Endothelial cell of umbilical vein (primary cell): Measurements from ENCODE around the gene GSG1L. TPM values are rescaled to one million over a fixed set of nuclear protein-coding genes. Genes with fewer than 3 reads are reported as not detected.

Experiments used
- BruUV-seq: library from RNA; stranded (reverse); fragments of 400-500 nt; replicated peaks from 2 replicates; lab custom pipeline; 2021; lab: Mats Ljungman, UMichigan
- CTCF ChIA-PET: fragments of 300-600, 350-600 bp; sonication (Branson Sonifier 250); formaldehyde crosslinking; loops from one replicate; lab custom pipeline; 2021; ENCODE audit warnings: antibody characterized with exemption, inconsistent platforms; lab: Charles Lee
- POLR2A ChIA-PET: fragments of 300-600, 350-600 bp; sonication (Branson Sonifier 250); formaldehyde crosslinking; loops from one replicate; lab custom pipeline; 2021; ENCODE audit warnings: antibody characterized with exemption, inconsistent platforms; lab: Charles Lee
- DNase-seq: peaks from one replicate; pipeline ENCODE4 v3.0.0-alpha.2; 2011; ENCODE audit warnings: low read depth, low spot score
- FAIRE-seq: peaks from 2 replicates; lab custom pipeline; 2011; peaks lifted over from hg19 to GRCh38; lab: Jason Lieb, UNC
- H2AFZ ChIP-seq: 2 replicates; pipeline ENCODE4 v1.6.0; 2012; ENCODE audit warnings: low read depth, low read length, control low read depth, inconsistent platforms
- H3K27ac ChIP-seq: 2 replicates; pipeline ENCODE4 v1.5.1; 2011; ENCODE audit warnings: low read depth, mild to moderate bottlenecking, control low read depth, low read length, moderate library complexity; ENCODE audit not compliant: insufficient read depth
- H3K27me3 ChIP-seq, 2 experiments: 2 replicates each; pipeline versions ENCODE4 v1.6.0 to v1.6.1; 2011; ENCODE audit warnings: low read length in 2 of 2, mixed read lengths in 1 of 2; ENCODE audit not compliant: control insufficient read depth in 2 of 2, insufficient read depth in 2 of 2
- H3K36me3 ChIP-seq, 2 experiments: 2 replicates in 1 of 2; 3 replicates in 1 of 2; pipeline ENCODE4 v1.5.1; 2011; ENCODE audit warnings: low read length in 2 of 2, mild to moderate bottlenecking in 1 of 2, moderate library complexity in 1 of 2; ENCODE audit not compliant: control insufficient read depth in 2 of 2, insufficient read depth in 2 of 2; ENCODE audit errors: extremely low read depth in 1 of 2
- H3K4me1 ChIP-seq: 3 replicates; pipeline ENCODE4 v1.5.1; 2011; ENCODE audit warnings: mild to moderate bottlenecking, low read length; ENCODE audit not compliant: control insufficient read depth, insufficient read depth; ENCODE audit errors: extremely low read depth
- H3K4me2 ChIP-seq: 2 replicates; pipeline ENCODE4 v1.6.1; 2011; ENCODE audit warnings: low read length, control low read depth, mixed read lengths; ENCODE audit not compliant: insufficient read depth
- H3K4me3 ChIP-seq, 3 experiments: fragments of 200-600 bp in 1 of 3; sonication (generic), shearing (Covaris generic) in 1 of 3; replicated peaks in 1 of 3; 2 replicates each; pipeline ENCODE4 v1.5.1; 2011 to 2016; ENCODE audit warnings: control low read depth in 3 of 3, low read length in 3 of 3, mild to moderate bottlenecking in 2 of 3, inconsistent platforms in 1 of 3, low read depth in 1 of 3, moderate library complexity in 1 of 3; ENCODE audit not compliant: insufficient read depth in 1 of 3
- H3K79me2 ChIP-seq: 2 replicates; pipeline ENCODE4 v1.6.0; 2012; ENCODE audit warnings: low read length, inconsistent platforms; ENCODE audit not compliant: control insufficient read depth, insufficient read depth
- H3K9ac ChIP-seq: replicated peaks from 2 replicates; pipeline ENCODE3; 2011; ENCODE audit warnings: low read length, control low read depth; ENCODE audit not compliant: insufficient read depth; ENCODE audit errors: extremely low read depth
- H3K9me1 ChIP-seq: replicated peaks from 3 replicates; pipeline ENCODE4 v1.6.0; 2011; ENCODE audit warnings: mild to moderate bottlenecking, low read length; ENCODE audit not compliant: control insufficient read depth, insufficient read depth; ENCODE audit errors: extremely low read depth
- H3K9me3 ChIP-seq: replicated peaks from 2 replicates; pipeline ENCODE4 v1.5.1; 2012; ENCODE audit warnings: low read length, inconsistent platforms; ENCODE audit not compliant: control insufficient read depth, insufficient read depth
- H4K20me1 ChIP-seq: replicated peaks from 2 replicates; pipeline ENCODE3; 2011; ENCODE audit warnings: mild to moderate bottlenecking, low read length; ENCODE audit not compliant: control insufficient read depth, insufficient read depth; ENCODE audit errors: extremely low read depth
- JUN ChIP-seq: IDR thresholded peaks from 2 replicates; pipeline ENCODE4 v1.6.1; 2011; ENCODE audit warnings: borderline replicate concordance, low read depth; ENCODE audit not compliant: insufficient read length, insufficient read depth
- MAX ChIP-seq: IDR thresholded peaks from 2 replicates; pipeline ENCODE4 v1.6.1; 2011; ENCODE audit not compliant: insufficient read depth, insufficient read length
- MYC ChIP-seq: IDR thresholded peaks from one replicate; pipeline ENCODE4 v1.6.1; 2011; ENCODE audit warnings: mild to moderate bottlenecking, low read depth, low read length
- POLR2AphosphoS5 ChIP-seq: IDR thresholded peaks from 2 replicates; pipeline ENCODE4 v1.6.1; 2012; ENCODE audit warnings: low read depth, mild to moderate bottlenecking, control low read depth, low read length, moderate library complexity; ENCODE audit not compliant: insufficient read depth
- dilution Hi-C: fragments of 300-500 bp; cut with MboI; formaldehyde crosslinking; loops from one replicate; pipeline ENCODE4 v1.15.0; 2019; ENCODE audit warnings: low sequenced_read_pairs; ENCODE audit not compliant: extremely low pct_ligation_motif_present
- intact Hi-C: fragments of 100-400 bp; cut with micrococcal nuclease; formaldehyde crosslinking; loops from one replicate; pipeline ENCODE4 v1.10.0; 2022
- polyA plus RNA-seq, 4 experiments: library from polyadenylated mRNA; depleted of rRNA in 3 of 4; stranded (reverse) in 3 of 4; unstranded in 1 of 4; fragments of >200 nt; gene quantifications; 2 replicates each; pipeline versions ENCODE4 v1.2.1 to v1.2.3, GENCODE V29; 2011 to 2012; ENCODE audit warnings: missing spikeins in 1 of 4
- total RNA-seq: library from RNA; stranded (reverse); gene quantifications from 2 replicates; pipeline ENCODE4 v1.2.3, GENCODE V29; 2021

The GSG1L gene
- total and polyA plus RNA-seq, 2 donors (not counting 3 experiments of a cell fraction or from before 2014, with no cell fraction given), result 0.06 TPM; not detected in 1

DNA sequence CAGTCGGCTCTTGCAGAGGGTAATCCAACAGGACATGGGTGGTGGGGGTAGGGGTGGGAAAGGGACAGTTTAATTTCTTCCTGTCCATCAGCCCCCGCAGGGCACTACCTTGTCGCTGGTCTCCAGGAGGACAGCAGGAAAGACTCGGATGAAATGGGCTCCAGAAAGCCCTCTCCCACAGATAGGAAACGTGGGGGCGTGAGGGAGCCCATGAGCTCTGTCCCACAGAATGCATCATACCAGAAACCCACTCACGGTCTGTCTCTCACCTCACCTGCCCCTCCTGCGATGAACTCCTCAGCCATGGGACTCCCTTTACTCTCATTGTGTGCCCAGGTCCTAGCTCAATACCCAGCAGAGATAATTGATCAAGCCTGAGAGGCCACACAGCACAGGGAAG, 240.1 kb downstream of the GSG1L start:
- no TSS peak for BruUV-seq
- FAIRE-seq, result no peak
- CTCF ChIA-PET, result interaction anchor here (1.0 kb wide), 1 partner anchor 20 kb away, joined by 4 read pairs; no protein-coding TSS in a partner anchor
- intact Hi-C loops, result no loop called here
- Histone ChIP-seq H3K4me3 (no peak overlapping the region), H3K9ac (no peak overlapping the region), H3K36me3 (no peaks in the 10 kb centered on the region), H3K27me3 (no peaks in the 10 kb centered on the region), H3K9me1 (no peaks in the 10 kb centered on the region), H3K79me2 (no peaks in the 10 kb centered on the region), H3K27ac (no peak overlapping the region), H3K4me1 (no peaks in the 10 kb centered on the region), H3K4me2 (no peak overlapping the region), H2AFZ (no peak overlapping the region), H4K20me1 (no peaks in the 10 kb centered on the region), H3K9me3 (no peaks in the 10 kb centered on the region)
- TF ChIP-seq POLR2AphosphoS5 (no peak), JUN (no peak), MYC (no peak)
- DNase-seq, result no peak
- POLR2A ChIA-PET, result no interaction called here
- dilution Hi-C loops, result no loop called here

GRCh38 chr16:27822996-27823395, 240.5 kb downstream of the GSG1L start:
- intact Hi-C loops, result no loop called here
- POLR2A ChIA-PET, result no interaction called here
- CTCF ChIA-PET, result no interaction called here

More at GRCh38 chr16:27822996-27823395, 240.5 kb downstream of the GSG1L start:
- dilution Hi-C loops, result no loop called here
- H2AFZ ChIP-seq, result no peak overlapping the region
- no peaks in the 10 kb centered on the region for H3K27me3 ChIP-seq
- H3K9me1 ChIP-seq, result no peaks in the 10 kb centered on the region
- TF ChIP-seq POLR2AphosphoS5 (no peak), MAX (no peak)
- H4K20me1 ChIP-seq, result no peaks in the 10 kb centered on the region
- no peak for FAIRE-seq
- no peak overlapping the region for H3K27ac ChIP-seq
- H3K79me2 ChIP-seq, result no peaks in the 10 kb centered on the region
- no peaks in the 10 kb centered on the region for H3K4me1 ChIP-seq
- H3K9ac ChIP-seq, result no peak overlapping the region
- no peak overlapping the region for H3K4me2 ChIP-seq
- H3K4me3 ChIP-seq, result no peak overlapping the region
- no peaks in the 10 kb centered on the region for H3K36me3 ChIP-seq
- no peak for DNase-seq
- H3K9me3 ChIP-seq, result no peaks in the 10 kb centered on the region
- no TSS peak for BruUV-seq
